Caki2 (cell line): ENCODE results near the gene LSS. TPM values are rescaled to one million over a fixed set of nuclear protein-coding genes. Genes with fewer than 3 reads are reported as not detected.
"Not testable (repeated sequence)": the region's sequence is repeated elsewhere in the genome, so short reads cannot be mapped to it uniquely, and the experiment has no call there.

Source experiments
- DNase-seq: peaks from one replicate; pipeline ENCODE4 v3.0.0-alpha.2; 2015; ENCODE audit warnings: low read depth
- in situ Hi-C: cut with HindIII; loops from 2 replicates; pipeline ENCODE4 v1.10.0; 2016; ENCODE audit warnings: low sequenced_read_pairs, low pct_unique_long_range_greater_than_20kb, mixed read lengths
- total RNA-seq: library from RNA; depleted of rRNA; stranded (reverse); fragments of >200 nt; shearing (Covaris generic); gene quantifications from 2 replicates; pipeline ENCODE4 v1.2.3, GENCODE V29; 2014; ENCODE audit warnings: low replicate concordance

The LSS gene
- total RNA-seq, 1 experiment from 2014 or later, result 18.8 TPM

- in situ Hi-C loops, result no loop called here
- DNase-seq, result no peak
These were observed 18.0 kb downstream of the LSS start for GRCh38 chr21:46210378-46211136.

- in situ Hi-C loops, result no loop called here
- DNase-seq, result no peak
These were observed 19.5 kb downstream of the LSS start for GRCh38 chr21:46208761-46209721.

GRCh38 chr21:46207920-46208591 is 20.5 kb downstream of the LSS start:
- DNase-seq, result no peak
- in situ Hi-C loops, result no loop called here

- DNase-seq, result no peak
- in situ Hi-C loops, result no loop called here
These were observed 21.3 kb downstream of the LSS start for GRCh38 chr21:46207006-46207919.

- no peak for DNase-seq
- in situ Hi-C loops, result no loop called here
These were observed 22.2 kb downstream of the LSS start for GRCh38 chr21:46206163-46207005.

GRCh38 chr21:46205766-46206162 is 22.8 kb downstream of the LSS start:
- in situ Hi-C loops, result no loop called here
- DNase-seq, result no peak

- DNase-seq, result no peak
- in situ Hi-C loops, result no loop called here
These were observed 23.4 kb downstream of the LSS start for GRCh38 chr21:46205166-46205565.

GRCh38 chr21:46203203-46203600 is 25.4 kb downstream of the LSS start:
- in situ Hi-C loops, result no loop called here
- no peak for DNase-seq

GRCh38 chr21:46202592-46203202 is 25.9 kb downstream of the LSS start:
- no peak for DNase-seq
- in situ Hi-C loops, result no loop called here

- DNase-seq, in situ Hi-C loops: not testable (repeated sequence)
These were observed 27.4 kb downstream of the LSS start for GRCh38 chr21:46200877-46201803.

- in situ Hi-C loops, result no loop called here
These were observed 28.9 kb downstream of the LSS start for GRCh38 chr21:46199436-46200373.

GRCh38 chr21:46196733-46197132 is 31.8 kb downstream of the LSS start:
- DNase-seq, result no peak
- in situ Hi-C loops, result no loop called here

More at GRCh38 chr21:46199436-46200373, 28.9 kb downstream of the LSS start:
- no peak for DNase-seq

GRCh38 chr21:46195595-46196195 is 32.9 kb downstream of the LSS start:
- in situ Hi-C loops, result no loop called here
- DNase-seq, result no peak
